GM10847 (cell line): ENCODE results near the gene FARS2.

Experiments used
- POLR2A ChIP-seq: IDR thresholded peaks from 2 replicates; pipeline ENCODE4 v1.6.1; 2011; ENCODE audit not compliant: insufficient read length; ENCODE audit errors: extremely low read depth

The FARS2 gene

GRCh38 chr6:5271926-5272325 lies 10.6 kb downstream of the FARS2 start:
- no peak for TF ChIP-seq POLR2A

GRCh38 chr6:5274231-5274630 lies 12.9 kb downstream of the FARS2 start:
- TF ChIP-seq POLR2A = no peak

GRCh38 chr6:5275497-5275896 lies 14.2 kb downstream of the FARS2 start:
- TF ChIP-seq POLR2A = no peak

- no peak for TF ChIP-seq POLR2A
Observed at GRCh38 chr6:5276581-5276980, 15.3 kb downstream of the FARS2 start.

- no peak for TF ChIP-seq POLR2A
Observed at GRCh38 chr6:5277589-5277988, 16.3 kb downstream of the FARS2 start.

GRCh38 chr6:5278047-5278446 lies 16.7 kb downstream of the FARS2 start:
- TF ChIP-seq POLR2A = no peak

- TF ChIP-seq POLR2A = no peak
Observed at GRCh38 chr6:5278565-5279120, 17.3 kb downstream of the FARS2 start.

GRCh38 chr6:5279891-5280338 lies 18.6 kb downstream of the FARS2 start:
- TF ChIP-seq POLR2A = no peak

- TF ChIP-seq POLR2A = no peak
Observed at GRCh38 chr6:5280920-5281319, 19.6 kb downstream of the FARS2 start.

- TF ChIP-seq POLR2A = no peak
Observed at GRCh38 chr6:5282191-5282623, 20.9 kb downstream of the FARS2 start.

- no peak for TF ChIP-seq POLR2A
Observed at GRCh38 chr6:5285081-5285480, 23.8 kb downstream of the FARS2 start.

GRCh38 chr6:5285526-5285925 lies 24.2 kb downstream of the FARS2 start:
- TF ChIP-seq POLR2A = no peak

GRCh38 chr6:5286780-5287179 lies 25.5 kb downstream of the FARS2 start:
- no peak for TF ChIP-seq POLR2A

- TF ChIP-seq POLR2A = no peak
Observed at GRCh38 chr6:5287205-5287965, 26.1 kb downstream of the FARS2 start.

GRCh38 chr6:5287966-5288297 lies 26.6 kb downstream of the FARS2 start:
- TF ChIP-seq POLR2A = no peak

GRCh38 chr6:5290097-5290496 lies 28.8 kb downstream of the FARS2 start:
- TF ChIP-seq POLR2A = no peak

- TF ChIP-seq POLR2A = no peak
Observed at GRCh38 chr6:5290500-5290899, 29.2 kb downstream of the FARS2 start.

- TF ChIP-seq POLR2A = no peak
Observed at GRCh38 chr6:5292154-5292553, 30.8 kb downstream of the FARS2 start.

GRCh38 chr6:5293692-5294091 lies 32.4 kb downstream of the FARS2 start:
- TF ChIP-seq POLR2A = no peak
